ENCODE data around the gene F3. TPM values are rescaled to one million over a fixed set of nuclear protein-coding genes. Genes with fewer than 3 reads are reported as not detected.

Gene F3
- polyA plus RNA-seq, 3 donors = 0.29 to 3.7 (median 0.77) TPM

GRCh38 chr1:94553323-94553730, 11.8 kb upstream of the F3 start:
- Mint-ChIP-seq H3K27me3 (ENCODE audit: low read depth in 3 of 3) (peaks cover 0 to 3% (median 0%) of the 10 kb centered on the region in 3 donors), H3K4me1 (peaks cover 3% of the 10 kb centered on the region), H3K9me3 (no peaks in the 10 kb centered on the region), H3K36me3 (no peaks in the 10 kb centered on the region), H3K4me3 (no peak overlapping the region), H3K27ac (no peak overlapping the region)
- H3K4me2 ChIP-seq (replicated peaks; ENCODE audit: extremely low read depth, low read length, poor library complexity, severe bottlenecking) = no peak overlapping the region
- no peak overlapping the region for H3K27ac ChIP-seq (ENCODE audit: low read depth in 1 of 2, low read length in 2 of 2)
- no peak overlapping the region for H3K4me3 ChIP-seq (replicated peaks in 1 of 3; ENCODE audit: low read depth in 2 of 3, low read length in 3 of 3)
- no peak for DNase-seq
- no peak overlapping the region for H2AFZ ChIP-seq (ENCODE audit: insufficient read depth, low read depth, low read length, poor library complexity, severe bottlenecking)
- no peaks in the 10 kb centered on the region for H3K27me3 ChIP-seq (ENCODE audit: control insufficient read depth in 2 of 2, insufficient read depth in 2 of 2, low read length in 2 of 2)
- intact Hi-C loops (cut with micrococcal nuclease) = no loop called here
- H3K79me2 ChIP-seq (ENCODE audit: insufficient read depth, low read length) = no peaks in the 10 kb centered on the region
- H3K4me1 ChIP-seq (ENCODE audit: control insufficient read depth in 1 of 2, insufficient read depth in 2 of 2, low read length in 2 of 2) = no peaks in the 10 kb centered on the region
- H3K9me3 ChIP-seq (replicated peaks in 1 of 2; ENCODE audit: control insufficient read depth in 1 of 2, insufficient read depth in 1 of 2, low read length in 2 of 2) = no peaks in the 10 kb centered on the region
- no peaks in the 10 kb centered on the region for H4K20me1 ChIP-seq (ENCODE audit: insufficient read depth, low read length)
- 67% methylated on average over 1 of the region's 5 CpGs for WGBS (ENCODE audit: insufficient coverage)
- H3K36me3 ChIP-seq (replicated peaks in 1 of 2; ENCODE audit: control insufficient read depth in 1 of 2, insufficient read depth in 2 of 2, low read length in 2 of 2) = no peaks in the 10 kb centered on the region
- no peak overlapping the region for H3K9ac ChIP-seq (ENCODE audit: insufficient read depth, low read length, poor library complexity, severe bottlenecking)
- TF ChIP-seq CTCF (IDR thresholded peaks at IDR 0.05) = no peak

DNA sequence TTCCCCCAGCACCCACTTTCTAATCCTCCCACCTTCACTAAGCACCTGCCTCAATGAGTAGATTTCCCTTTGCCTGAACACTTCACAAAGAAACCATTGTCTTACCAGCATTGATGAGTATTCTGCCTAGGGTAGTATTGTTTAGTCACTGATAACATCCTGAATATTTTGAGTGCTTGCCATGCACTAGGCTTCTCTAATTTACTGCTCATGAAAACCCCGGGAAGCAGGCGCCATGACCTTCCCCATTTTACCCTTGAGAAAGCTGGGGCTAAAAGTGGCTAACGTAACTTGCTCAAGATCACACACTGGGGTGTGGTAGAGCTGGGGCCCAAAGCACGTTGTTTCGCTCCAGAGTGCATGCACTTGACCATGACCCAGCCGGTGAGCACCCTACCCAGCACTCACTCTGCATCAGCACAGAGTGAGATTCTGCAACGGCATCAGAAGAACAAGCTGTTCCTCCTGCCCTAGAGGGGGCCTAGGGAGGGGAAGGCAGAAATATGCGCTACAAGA, 10.6 kb upstream of the F3 start:
- Mint-ChIP-seq H3K27me3 (ENCODE audit: low read depth in 3 of 3) (peaks cover 0 to 2% (median 0%) of the 10 kb centered on the region in 3 donors), H3K36me3 (no peaks in the 10 kb centered on the region), H3K4me1 (peaks cover 3% of the 10 kb centered on the region), H3K9me3 (no peaks in the 10 kb centered on the region), H3K4me3 (no peak overlapping the region), H3K27ac (no peak overlapping the region)
- no peak for TF ChIP-seq CTCF (IDR thresholded peaks at IDR 0.05)
- H4K20me1 ChIP-seq (ENCODE audit: insufficient read depth, low read length) = no peaks in the 10 kb centered on the region
- no peaks in the 10 kb centered on the region for H3K79me2 ChIP-seq (ENCODE audit: insufficient read depth, low read length)
- intact Hi-C loops (cut with micrococcal nuclease) = no loop called here
- WGBS (ENCODE audit: insufficient coverage) = no CpG with 5 or more reads among the region's 8 CpGs
- H3K27ac ChIP-seq (ENCODE audit: low read depth in 1 of 2, low read length in 2 of 2) = no peak overlapping the region
- H3K9ac ChIP-seq (ENCODE audit: insufficient read depth, low read length, poor library complexity, severe bottlenecking) = no peak overlapping the region
- no peak overlapping the region for H3K4me3 ChIP-seq (replicated peaks in 1 of 3; ENCODE audit: low read depth in 2 of 3, low read length in 3 of 3)
- no peak overlapping the region for H2AFZ ChIP-seq (ENCODE audit: insufficient read depth, low read depth, low read length, poor library complexity, severe bottlenecking)
- no peaks in the 10 kb centered on the region for H3K27me3 ChIP-seq (ENCODE audit: control insufficient read depth in 2 of 2, insufficient read depth in 2 of 2, low read length in 2 of 2)
- H3K4me1 ChIP-seq (ENCODE audit: control insufficient read depth in 1 of 2, insufficient read depth in 2 of 2, low read length in 2 of 2) = no peaks in the 10 kb centered on the region
- H3K36me3 ChIP-seq (replicated peaks in 1 of 2; ENCODE audit: control insufficient read depth in 1 of 2, insufficient read depth in 2 of 2, low read length in 2 of 2) = no peaks in the 10 kb centered on the region
- no peak overlapping the region for H3K4me2 ChIP-seq (replicated peaks; ENCODE audit: extremely low read depth, low read length, poor library complexity, severe bottlenecking)
- no peaks in the 10 kb centered on the region for H3K9me3 ChIP-seq (replicated peaks in 1 of 2; ENCODE audit: control insufficient read depth in 1 of 2, insufficient read depth in 1 of 2, low read length in 2 of 2)
- no peak for DNase-seq
